Measurements from ENCODE around the gene EDNRA.
A peak's percentile ranks its signal among the peaks of the same experiment; 100 is the strongest.

The EDNRA gene

GRCh38 chr4:147590249-147590920 is 109.5 kb downstream of the EDNRA start:
- DNase-seq = peak in 2 of 5 experiments; percentile 12 to 29

GRCh38 chr4:147591106-147591505 is 110.2 kb downstream of the EDNRA start:
- no peak for DNase-seq

DNA sequence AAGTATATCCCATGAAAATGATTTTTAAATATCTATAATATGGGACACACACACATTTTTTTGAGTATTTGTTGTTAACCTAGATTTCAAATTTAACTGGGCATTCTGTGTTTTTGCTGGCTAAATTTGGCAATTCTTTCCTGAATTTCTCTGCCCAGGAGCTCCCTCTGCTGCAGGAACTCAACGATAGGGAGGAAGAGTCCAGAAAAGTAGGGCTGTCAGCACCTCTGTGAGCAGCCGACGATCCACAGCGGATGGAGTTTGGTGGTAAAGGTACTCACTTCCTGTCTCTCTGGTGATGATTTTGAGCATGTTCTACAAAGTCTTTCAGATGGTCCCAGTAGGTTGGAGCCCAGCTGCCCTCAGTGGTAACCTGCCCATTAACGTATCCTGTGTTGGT is 113.2 kb downstream of the EDNRA start:
- DNase-seq = no peak

Data from T-helper 2 cell (primary cell).